WTC11 (cell line): Measurements from ENCODE around the gene ZNF750. TPM values are rescaled to one million over a fixed set of nuclear protein-coding genes. Genes with fewer than 3 reads are reported as not detected.

Experiments used
- ATAC-seq: fragments of 200-7000 bp; cut with Tn5 transposase; 2 replicates; pipeline ENCODE4 v1.10.0; 2021; ENCODE audit warnings: mild to moderate bottlenecking, moderate library complexity
- CTCF ChIA-PET: fragments of 300-600 bp; sonication (Branson Sonifier 250); formaldehyde crosslinking; loops from one replicate; lab custom pipeline; 2021; ENCODE audit warnings: antibody characterized with exemption; lab: Charles Lee
- POLR2A ChIA-PET: fragments of 350-600 bp; sonication (Branson Sonifier 250); formaldehyde crosslinking; loops from one replicate; lab custom pipeline; 2021; ENCODE audit warnings: antibody characterized with exemption; lab: Charles Lee
- DNase-seq: peaks from one replicate; pipeline ENCODE4 v3.0.0; 2021; ENCODE audit warnings: low spot score
- H3K27ac Mint-ChIP-seq: 2 replicates; pipeline ENCODE4 v1.8.0; 2021; ENCODE audit warnings: mixed read lengths
- H3K27me3 Mint-ChIP-seq: 2 replicates; pipeline ENCODE4 v1.8.0; 2021; ENCODE audit warnings: low read depth, mild to moderate bottlenecking, moderate library complexity, mixed read lengths
- H3K36me3 Mint-ChIP-seq: 2 replicates; pipeline ENCODE4 v1.8.0; 2021; ENCODE audit warnings: mixed read lengths
- H3K4me1 Mint-ChIP-seq: 2 replicates; pipeline ENCODE4 v1.8.0; 2022; ENCODE audit warnings: mixed read lengths
- H3K4me3 Mint-ChIP-seq: 2 replicates; pipeline ENCODE4 v1.8.0; 2021; ENCODE audit warnings: mild to moderate bottlenecking, moderate library complexity, mixed read lengths
- H3K9me3 Mint-ChIP-seq: 2 replicates; pipeline ENCODE4 v1.8.0; 2021; ENCODE audit warnings: mixed read lengths
- AR ChIP-seq: fragments of 250-450 bp; sonication (Bioruptor Pico); IDR thresholded peaks from 2 replicates; pipeline ENCODE4 v1.9.0; 2021; ENCODE audit warnings: mild to moderate bottlenecking
- ELF4 ChIP-seq: sonication (generic); formaldehyde crosslinking; IDR thresholded peaks from 2 replicates; pipeline ENCODE4 v1.8.1; 2022; ENCODE audit warnings: low read depth, mild to moderate bottlenecking, moderate library complexity, missing genetic modification reagents
- ESRRA ChIP-seq: sonication (generic); formaldehyde crosslinking; IDR thresholded peaks from 2 replicates; pipeline ENCODE4 v1.8.1; 2022; ENCODE audit warnings: mild to moderate bottlenecking, missing genetic modification reagents, borderline replicate concordance
- FOXK1 ChIP-seq: sonication (generic); formaldehyde crosslinking; IDR thresholded peaks from 2 replicates; pipeline ENCODE4 v1.8.0; 2022; ENCODE audit warnings: mild to moderate bottlenecking, moderate library complexity, missing genetic modification reagents
- GRHL2 ChIP-seq: fragments of 250-450 bp; sonication (Bioruptor Pico); IDR thresholded peaks from 2 replicates; pipeline ENCODE4 v1.8.0; 2022; ENCODE audit warnings: mild to moderate bottlenecking, moderate library complexity; ENCODE audit not compliant: insufficient replicate concordance, severe bottlenecking
- KAT7 ChIP-seq: sonication (generic); formaldehyde crosslinking; IDR thresholded peaks from 2 replicates; pipeline ENCODE4 v1.8.1; 2023; ENCODE audit warnings: missing genetic modification reagents, mild to moderate bottlenecking, borderline replicate concordance
- MYBL2 ChIP-seq: sonication (generic); formaldehyde crosslinking; IDR thresholded peaks from 2 replicates; pipeline ENCODE4 v1.8.1; 2023; ENCODE audit warnings: mild to moderate bottlenecking, moderate library complexity, missing genetic modification reagents
- NFATC4 ChIP-seq: fragments of 250-450 bp; sonication (Bioruptor Pico); IDR thresholded peaks from 2 replicates; pipeline ENCODE4 v1.9.0; 2021; ENCODE audit warnings: mild to moderate bottlenecking
- NFE2L1 ChIP-seq: sonication (generic); formaldehyde crosslinking; IDR thresholded peaks from 2 replicates; pipeline ENCODE4 v1.8.1; 2023; ENCODE audit warnings: missing genetic modification reagents
- PRRX2 ChIP-seq: fragments of 250-450 bp; sonication (Bioruptor Pico); IDR thresholded peaks from 2 replicates; pipeline ENCODE4 v1.8.0; 2021; ENCODE audit warnings: mild to moderate bottlenecking
- SP1 ChIP-seq: sonication (generic); formaldehyde crosslinking; conservative IDR thresholded peaks from 2 replicates; pipeline ENCODE4 v1.8.1; 2022; ENCODE audit warnings: missing genetic modification reagents
- TEAD4 ChIP-seq: sonication (generic); formaldehyde crosslinking; IDR thresholded peaks from 2 replicates; pipeline ENCODE4 v1.8.0; 2022; ENCODE audit warnings: mild to moderate bottlenecking, missing genetic modification reagents
- ZBTB21 ChIP-seq: sonication (generic); formaldehyde crosslinking; IDR thresholded peaks from 2 replicates; pipeline ENCODE4 v1.8.1; 2023; ENCODE audit warnings: mild to moderate bottlenecking, missing genetic modification reagents, borderline replicate concordance
- ZBTB43 ChIP-seq: sonication (generic); formaldehyde crosslinking; IDR thresholded peaks from 2 replicates; pipeline ENCODE4 v1.8.1; 2023; ENCODE audit warnings: mild to moderate bottlenecking, missing genetic modification reagents
- ZMAT4 ChIP-seq: fragments of 250-450 bp; sonication (Bioruptor Pico); IDR thresholded peaks from 2 replicates; pipeline ENCODE4 v1.9.0; 2021; ENCODE audit warnings: mild to moderate bottlenecking
- ZNF232 ChIP-seq: sonication (generic); formaldehyde crosslinking; IDR thresholded peaks from 2 replicates; pipeline ENCODE4 v1.8.0; 2022; ENCODE audit warnings: mild to moderate bottlenecking, missing genetic modification reagents
- ZNF263 ChIP-seq: sonication (generic); formaldehyde crosslinking; IDR thresholded peaks from 2 replicates; pipeline ENCODE4 v1.8.1; 2022; ENCODE audit warnings: low read depth, mild to moderate bottlenecking, moderate library complexity, missing genetic modification reagents
- total RNA-seq: library from RNA; stranded (reverse); gene quantifications from 3 replicates; pipeline ENCODE4 v1.2.3, GENCODE V29; 2021
- TF ChIP-seq, protein P1 (sequence below): fragments of 200-600 bp; IDR thresholded peaks from 2 replicates; pipeline ENCODE4 v1.8.0; 2022; ENCODE audit warnings: antibody characterized with exemption
- TF ChIP-seq, protein P2 (sequence below): sonication (generic); formaldehyde crosslinking; IDR thresholded peaks from 2 replicates; pipeline ENCODE4 v1.8.0; 2023; ENCODE audit warnings: missing genetic modification reagents
- TF ChIP-seq, protein P3 (sequence below): sonication (generic); formaldehyde crosslinking; IDR thresholded peaks from 2 replicates; pipeline ENCODE4 v1.8.0; 2022; ENCODE audit warnings: mild to moderate bottlenecking, missing genetic modification reagents

The ZNF750 gene
- total RNA-seq, 1 experiment from 2014 or later, result 0.04 TPM

DNA sequence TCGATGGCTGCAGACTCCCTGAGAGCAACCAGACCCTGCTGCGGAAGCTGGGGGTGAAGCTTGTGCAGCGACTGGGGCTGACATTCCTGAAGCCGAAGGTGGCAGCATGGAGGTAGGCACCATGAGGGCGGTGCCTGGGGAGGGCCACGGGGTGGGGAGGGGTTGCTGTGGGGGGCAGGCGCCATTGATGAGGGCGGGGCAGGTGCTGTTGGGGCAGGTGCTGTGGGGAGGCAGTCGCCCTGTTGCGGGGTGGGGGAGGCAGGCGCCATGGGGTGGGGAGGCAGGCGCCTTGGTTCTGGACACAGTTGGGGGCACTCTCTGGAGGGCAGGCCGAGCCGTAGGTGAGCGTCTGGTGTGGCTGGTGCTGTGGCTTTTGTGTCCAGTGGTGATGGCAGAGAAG lies 38.9 kb downstream of the ZNF750 start:
- DNase-seq, result no peak
- Mint-ChIP-seq H3K36me3 (peaks cover 48% of the 10 kb centered on the region), H3K27me3 (no peaks in the 10 kb centered on the region), H3K4me3 (no peak overlapping the region), H3K4me1 (peaks cover 8% of the 10 kb centered on the region), H3K9me3 (no peaks in the 10 kb centered on the region), H3K27ac (no peak overlapping the region; the same call in 1 of the 2 replicates)
- TF ChIP-seq AR (CRISPR knock-in tag) (no peak), SP1 (CRISPR knock-in tag) (no peak), GRHL2 (CRISPR knock-in tag) (no peak), NFE2L1 (CRISPR knock-in tag) (no peak), ZNF263 (CRISPR knock-in tag) (no peak), NFATC4 (no peak), ZBTB21 (no peak), ZMAT4 (CRISPR knock-in tag) (no peak), KAT7 (no peak), ESRRA (CRISPR knock-in tag) (no peak), ZBTB43 (CRISPR knock-in tag) (no peak), TEAD4 (CRISPR knock-in tag) (no peak), MYBL2 (CRISPR knock-in tag) (no peak), ZNF232 (no peak), ELF4 (no peak), PRRX2 (CRISPR knock-in tag) (no peak), FOXK1 (no peak)
- TF ChIP-seq, protein P1, sequence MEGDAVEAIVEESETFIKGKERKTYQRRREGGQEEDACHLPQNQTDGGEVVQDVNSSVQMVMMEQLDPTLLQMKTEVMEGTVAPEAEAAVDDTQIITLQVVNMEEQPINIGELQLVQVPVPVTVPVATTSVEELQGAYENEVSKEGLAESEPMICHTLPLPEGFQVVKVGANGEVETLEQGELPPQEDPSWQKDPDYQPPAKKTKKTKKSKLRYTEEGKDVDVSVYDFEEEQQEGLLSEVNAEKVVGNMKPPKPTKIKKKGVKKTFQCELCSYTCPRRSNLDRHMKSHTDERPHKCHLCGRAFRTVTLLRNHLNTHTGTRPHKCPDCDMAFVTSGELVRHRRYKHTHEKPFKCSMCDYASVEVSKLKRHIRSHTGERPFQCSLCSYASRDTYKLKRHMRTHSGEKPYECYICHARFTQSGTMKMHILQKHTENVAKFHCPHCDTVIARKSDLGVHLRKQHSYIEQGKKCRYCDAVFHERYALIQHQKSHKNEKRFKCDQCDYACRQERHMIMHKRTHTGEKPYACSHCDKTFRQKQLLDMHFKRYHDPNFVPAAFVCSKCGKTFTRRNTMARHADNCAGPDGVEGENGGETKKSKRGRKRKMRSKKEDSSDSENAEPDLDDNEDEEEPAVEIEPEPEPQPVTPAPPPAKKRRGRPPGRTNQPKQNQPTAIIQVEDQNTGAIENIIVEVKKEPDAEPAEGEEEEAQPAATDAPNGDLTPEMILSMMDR, result no peak
- TF ChIP-seq, protein P2, sequence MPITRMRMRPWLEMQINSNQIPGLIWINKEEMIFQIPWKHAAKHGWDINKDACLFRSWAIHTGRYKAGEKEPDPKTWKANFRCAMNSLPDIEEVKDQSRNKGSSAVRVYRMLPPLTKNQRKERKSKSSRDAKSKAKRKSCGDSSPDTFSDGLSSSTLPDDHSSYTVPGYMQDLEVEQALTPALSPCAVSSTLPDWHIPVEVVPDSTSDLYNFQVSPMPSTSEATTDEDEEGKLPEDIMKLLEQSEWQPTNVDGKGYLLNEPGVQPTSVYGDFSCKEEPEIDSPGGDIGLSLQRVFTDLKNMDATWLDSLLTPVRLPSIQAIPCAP (CRISPR knock-in tag), result no peak
- ATAC-seq, result no peak
- CTCF ChIA-PET, result interaction anchor here (1.1 kb wide), 1 partner anchor 117 kb away, joined by 3 read pairs; no protein-coding TSS in a partner anchor
- POLR2A ChIA-PET, result no interaction called here

DNA sequence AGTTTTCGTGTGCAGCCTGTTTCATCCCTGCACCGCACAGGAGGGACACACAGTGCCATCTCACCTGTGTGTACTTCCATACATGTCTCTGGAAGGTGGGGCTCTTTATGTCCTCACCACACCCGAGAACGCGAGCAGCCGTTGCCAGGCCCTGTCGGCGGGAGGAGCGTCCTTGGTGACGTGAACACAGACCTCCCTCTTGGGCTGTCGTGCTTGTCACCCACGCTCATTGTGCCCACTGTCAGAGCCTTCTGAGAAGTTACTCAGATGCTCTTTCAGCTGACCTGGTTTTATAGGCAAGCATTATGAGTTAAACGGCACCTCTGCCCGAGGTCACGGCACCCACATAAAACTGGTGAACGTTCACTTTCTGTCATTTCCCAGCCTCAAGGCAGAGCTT lies 40.2 kb downstream of the ZNF750 start:
- H3K4me1 Mint-ChIP-seq, result peaks cover 8% of the 10 kb centered on the region
- no peak overlapping the region for H3K4me3 Mint-ChIP-seq
- ChIA-PET POLR2A (no interaction called here), CTCF (interaction anchor here (1.1 kb wide), 1 partner anchor 118 kb away, joined by 3 read pairs; no protein-coding TSS in a partner anchor)
- peaks cover 47% of the 10 kb centered on the region for H3K36me3 Mint-ChIP-seq
- no peaks in the 10 kb centered on the region for H3K9me3 Mint-ChIP-seq
- TF ChIP-seq, protein P2 (CRISPR knock-in tag), result no peak
- TF ChIP-seq, protein P3, sequence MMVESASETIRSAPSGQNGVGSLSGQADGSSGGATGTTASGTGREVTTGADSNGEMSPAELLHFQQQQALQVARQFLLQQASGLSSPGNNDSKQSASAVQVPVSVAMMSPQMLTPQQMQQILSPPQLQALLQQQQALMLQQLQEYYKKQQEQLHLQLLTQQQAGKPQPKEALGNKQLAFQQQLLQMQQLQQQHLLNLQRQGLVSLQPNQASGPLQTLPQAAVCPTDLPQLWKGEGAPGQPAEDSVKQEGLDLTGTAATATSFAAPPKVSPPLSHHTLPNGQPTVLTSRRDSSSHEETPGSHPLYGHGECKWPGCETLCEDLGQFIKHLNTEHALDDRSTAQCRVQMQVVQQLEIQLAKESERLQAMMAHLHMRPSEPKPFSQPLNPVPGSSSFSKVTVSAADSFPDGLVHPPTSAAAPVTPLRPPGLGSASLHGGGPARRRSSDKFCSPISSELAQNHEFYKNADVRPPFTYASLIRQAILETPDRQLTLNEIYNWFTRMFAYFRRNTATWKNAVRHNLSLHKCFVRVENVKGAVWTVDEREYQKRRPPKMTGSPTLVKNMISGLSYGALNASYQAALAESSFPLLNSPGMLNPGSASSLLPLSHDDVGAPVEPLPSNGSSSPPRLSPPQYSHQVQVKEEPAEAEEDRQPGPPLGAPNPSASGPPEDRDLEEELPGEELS (CRISPR knock-in tag), result no peak
- ATAC-seq (no peak), DNase-seq (no peak)
- no peaks in the 10 kb centered on the region for H3K27me3 Mint-ChIP-seq
- no peak overlapping the region for H3K27ac Mint-ChIP-seq
